Left lung (tissue), 10 donors: ENCODE measurements around the gene SYNE3. TPM values are rescaled to one million over a fixed set of nuclear protein-coding genes. Genes with fewer than 3 reads are reported as not detected.

ENCODE experiments used
- ATAC-seq: fragments of 200-7000 bp; cut with Tn5 transposase; one replicate; pipeline ENCODE4 v1.9.1; 2020; ENCODE audit warnings: moderate library complexity
- DNase-seq, 4 donors: peaks; one replicate each; pipeline ENCODE4 v3.0.0-alpha.2; 2013 to 2020
- H3K27ac ChIP-seq, 2 donors: fragments of 200-600 bp; sonication (generic) in 1 of 2; one replicate each; pipeline versions ENCODE4 v1.5.0 to v1.8.0; 2020 to 2021
- H3K27me3 ChIP-seq, 2 donors: fragments of 200-600 bp; sonication (generic) in 1 of 2; one replicate each; pipeline versions ENCODE4 v1.5.0 to v1.8.0; 2020 to 2021
- H3K36me3 ChIP-seq, 2 donors: fragments of 200-600 bp; sonication (generic) in 1 of 2; one replicate each; pipeline versions ENCODE4 v1.5.0 to v1.8.0; 2020 to 2021
- H3K4me1 ChIP-seq, 2 donors: fragments of 200-600 bp; one replicate each; pipeline ENCODE4 v1.8.0; 2021
- H3K4me3 ChIP-seq, 2 donors: fragments of 200-600 bp; sonication (generic) in 1 of 2; one replicate each; pipeline versions ENCODE4 v1.5.0 to v1.8.0; 2020 to 2021; ENCODE audit warnings: mild to moderate bottlenecking in 1 of 2
- H3K9me3 ChIP-seq, 2 donors: fragments of 200-600 bp; sonication (generic) in 1 of 2; one replicate each; pipeline versions ENCODE4 v1.5.0 to v1.8.0; 2020 to 2021
- CTCF ChIP-seq, 2 donors: fragments of 200-600 bp; sonication (generic) in 1 of 2; IDR thresholded peaks; one replicate each; pipeline versions ENCODE4 v1.5.0 to v1.8.0; 2021; ENCODE audit warnings: antibody characterized with exemption in 2 of 2
- intact Hi-C, 2 donors: fragments of 100-400 bp; cut with DNase I; formaldehyde crosslinking; loops; one replicate each; pipeline versions ENCODE4 v1.11.2 to v1.14.2; 2022
- polyA plus RNA-seq, 6 donors: library from polyadenylated mRNA; unstranded; fragments of 120-200 nt; gene quantifications; one replicate each; pipeline ENCODE4 v1.2.1, GENCODE V29; 2013; ENCODE audit not compliant: insufficient read length in 6 of 6
- total RNA-seq, 2 donors: library from RNA; stranded (reverse); fragmentation: NEBNext Ultra II Directional; extraction: Animal tissue kit (Norgen Biotek cat#: 25700); gene quantifications; one replicate each; pipeline ENCODE4 v1.2.1, GENCODE V29; 2021
- donor health status: DM: no; HTN: yes; CAD: no.
- donor health status: DM: no; HTN: no; CAD: no.

Gene SYNE3
- total and polyA plus RNA-seq, 8 donors = 2.2 to 25.4 (median 3.1) TPM

GRCh38 chr14:95545515-95546168, 29.2 kb upstream of the SYNE3 start:
- DNase-seq = no peak
- intact Hi-C loops = no loop called here
- no peaks in the 10 kb centered on the region for H3K9me3 ChIP-seq
- peak; percentile 26 for ATAC-seq
- no peak for TF ChIP-seq CTCF (IDR thresholded peaks at IDR 0.05)
- no peaks in the 10 kb centered on the region for H3K27me3 ChIP-seq
- H3K4me1 ChIP-seq = peaks cover 0 to 10% of the 10 kb centered on the region in 2 donors
- H3K4me3 ChIP-seq = no peak overlapping the region
- peaks cover 0 to 14% of the 10 kb centered on the region in 2 donors for H3K36me3 ChIP-seq
- no peak overlapping the region for H3K27ac ChIP-seq

GRCh38 chr14:95544588-95544987, 28.1 kb upstream of the SYNE3 start:
- no peaks in the 10 kb centered on the region for H3K9me3 ChIP-seq
- no peaks in the 10 kb centered on the region for H3K27me3 ChIP-seq
- H3K4me3 ChIP-seq = no peak overlapping the region
- DNase-seq (no peak), ATAC-seq (no peak)
- H3K27ac ChIP-seq = no peak overlapping the region
- peaks cover 0 to 14% of the 10 kb centered on the region in 2 donors for H3K36me3 ChIP-seq
- intact Hi-C loops = no loop called here
- TF ChIP-seq CTCF (IDR thresholded peaks at IDR 0.05) = no peak
- peaks cover 0 to 10% of the 10 kb centered on the region in 2 donors for H3K4me1 ChIP-seq

- no peaks in the 10 kb centered on the region for H3K27me3 ChIP-seq
Observed at GRCh38 chr14:95543021-95543420, 26.6 kb upstream of the SYNE3 start.

GRCh38 chr14:95541932-95542930, 25.8 kb upstream of the SYNE3 start:
- H3K27me3 ChIP-seq = no peaks in the 10 kb centered on the region
- no peak overlapping the region for H3K4me3 ChIP-seq
- TF ChIP-seq CTCF (IDR thresholded peaks at IDR 0.05) = no peak
- H3K4me1 ChIP-seq = peaks cover 5 to 30% of the 10 kb centered on the region in 2 donors
- no peak overlapping the region for H3K27ac ChIP-seq
- no peaks in the 10 kb centered on the region for H3K9me3 ChIP-seq
- H3K36me3 ChIP-seq = peaks cover 0 to 14% of the 10 kb centered on the region in 2 donors
- ATAC-seq (no peak), DNase-seq (no peak)
- intact Hi-C loops = no loop called here

More at GRCh38 chr14:95543021-95543420, 26.6 kb upstream of the SYNE3 start:
- no peak for ATAC-seq
- Histone ChIP-seq H3K36me3 (peaks cover 0 to 14% of the 10 kb centered on the region in 2 donors), H3K9me3 (no peaks in the 10 kb centered on the region), H3K4me1 (peaks cover 0 to 22% of the 10 kb centered on the region in 2 donors), H3K27ac (no peak overlapping the region), H3K4me3 (no peak overlapping the region)
- no peak for TF ChIP-seq CTCF (IDR thresholded peaks at IDR 0.05)
- DNase-seq = no peak
- intact Hi-C loops = no loop called here

GRCh38 chr14:95541346-95541745, 24.9 kb upstream of the SYNE3 start:
- peaks cover 0 to 14% of the 10 kb centered on the region in 2 donors for H3K36me3 ChIP-seq
- intact Hi-C loops = no loop called here
- H3K4me3 ChIP-seq = no peak overlapping the region
- TF ChIP-seq CTCF (IDR thresholded peaks at IDR 0.05) = no peak
- H3K9me3 ChIP-seq = no peaks in the 10 kb centered on the region
- H3K27me3 ChIP-seq = no peaks in the 10 kb centered on the region
- no peak overlapping the region for H3K27ac ChIP-seq
- DNase-seq (no peak), ATAC-seq (no peak)
- H3K4me1 ChIP-seq = peaks cover 7 to 39% of the 10 kb centered on the region in 2 donors
